ENCODE measurements around the gene PRPF6.

PRPF6 gene

GRCh38 chr20:63980806-63981728 is at the start of gene PRPF6:
Gene PRPF6 (plus strand): TSS chr20:63981132. CDS start chr20:63981246, 114 bp downstream.
- DNase-seq (ENCODE audit: low spot score), result peak; percentile 96

GRCh38 chr20:63931735-63932134 is 49.2 kb upstream of the PRPF6 start:
- no peak for DNase-seq (ENCODE audit: low spot score)

- DNase-seq (ENCODE audit: low spot score), result no peak
These were observed 48.2 kb upstream of the PRPF6 start for GRCh38 chr20:63932606-63933160.

GRCh38 chr20:63933646-63934045 is 47.3 kb upstream of the PRPF6 start:
- no peak for DNase-seq (ENCODE audit: low spot score)

GRCh38 chr20:63934271-63935068 is 46.5 kb upstream of the PRPF6 start:
- DNase-seq (ENCODE audit: low spot score), result peak; percentile 69

DNA sequence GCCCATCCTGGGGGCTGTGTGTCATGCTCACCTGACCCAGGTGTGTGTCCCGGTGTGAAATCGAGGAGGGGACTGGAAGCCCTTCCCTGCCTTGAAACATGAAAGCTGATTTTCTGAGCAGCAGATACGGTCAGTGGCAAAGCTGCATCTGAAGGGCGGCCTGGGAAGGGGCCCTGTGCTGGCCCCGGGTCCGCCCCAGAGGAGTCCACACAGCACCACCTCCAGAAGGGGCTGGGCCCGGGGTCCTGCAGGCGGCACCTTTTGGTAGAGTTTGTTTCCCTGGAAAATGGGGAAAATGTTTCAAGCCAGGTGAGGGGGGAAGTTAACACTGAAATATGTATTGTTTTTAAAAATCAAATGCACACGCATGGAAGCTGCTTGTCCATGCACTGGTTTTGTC is 45.5 kb upstream of the PRPF6 start:
- DNase-seq (ENCODE audit: low spot score), result no peak

GRCh38 chr20:63937596-63937995 is 43.3 kb upstream of the PRPF6 start:
- DNase-seq (ENCODE audit: low spot score), result no peak

DNA sequence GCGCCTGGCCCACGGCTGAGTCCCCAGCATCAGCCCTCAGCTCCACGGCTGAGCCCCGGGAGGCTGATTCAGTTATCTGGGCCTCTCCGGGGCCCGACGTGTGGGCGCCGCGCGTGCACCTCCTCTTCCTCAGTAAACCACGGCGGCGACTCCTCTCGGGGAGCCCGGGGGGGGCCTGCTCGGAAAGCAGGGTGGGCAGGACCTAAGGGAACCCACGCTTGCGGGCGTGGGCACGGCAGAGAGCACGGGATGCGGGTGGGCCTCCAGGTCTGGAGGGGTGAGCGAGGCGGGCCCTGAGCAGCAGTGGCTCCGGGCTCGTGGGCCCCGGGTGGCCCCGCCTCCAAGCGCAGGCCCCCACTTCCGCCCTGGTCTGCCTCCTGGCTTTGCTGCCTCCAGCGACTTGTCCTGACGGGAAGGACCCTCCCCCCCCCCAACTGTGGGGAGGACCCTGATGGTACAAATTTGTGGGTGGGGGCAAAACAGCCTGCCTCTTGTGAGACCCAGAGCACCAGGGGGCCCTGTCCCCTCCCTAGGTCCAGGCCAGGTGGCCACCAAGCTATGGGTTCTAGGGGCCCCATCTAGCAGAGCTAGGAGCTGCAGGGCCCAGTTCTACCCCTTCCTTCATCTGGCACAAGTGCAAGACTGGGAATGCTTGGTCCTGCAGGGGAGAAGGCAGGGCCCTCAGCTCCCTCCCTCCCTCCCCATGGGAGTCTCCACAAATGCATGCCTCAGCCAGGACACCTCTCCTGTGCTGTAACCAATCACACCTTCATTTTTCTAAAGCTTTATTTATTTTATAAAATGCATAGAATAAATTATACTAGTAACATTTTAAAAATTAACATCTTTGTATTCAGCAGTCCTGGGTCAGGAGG is 41.6 kb upstream of the PRPF6 start:
- DNase-seq (ENCODE audit: low spot score), result no peak

DNA sequence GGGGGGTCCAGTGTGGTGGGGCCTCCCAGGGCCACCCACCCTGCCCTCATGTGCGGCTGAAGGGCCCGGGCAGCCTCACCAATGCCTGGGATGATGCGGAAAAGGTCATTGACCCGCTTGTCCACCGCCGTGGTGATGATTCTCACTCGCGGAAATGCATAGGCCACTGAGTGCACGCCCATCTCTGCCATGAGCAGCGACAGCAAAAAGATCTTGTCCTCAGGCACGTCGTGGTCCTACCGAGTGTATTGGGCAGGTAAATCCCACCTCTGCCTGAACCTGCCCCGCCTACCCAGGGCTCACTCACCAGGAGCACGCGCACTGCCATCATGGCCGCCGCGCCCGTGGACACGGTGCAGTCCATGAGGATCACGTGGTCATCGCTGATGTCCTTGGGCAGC is 40.9 kb upstream of the PRPF6 start:
- DNase-seq (ENCODE audit: low spot score), result no peak

GRCh38 chr20:63940472-63941266 is 40.3 kb upstream of the PRPF6 start:
- DNase-seq (ENCODE audit: low spot score), result no peak

- DNase-seq (ENCODE audit: low spot score), result peak; percentile 76
These were observed 39.5 kb upstream of the PRPF6 start for GRCh38 chr20:63941282-63942081.

- DNase-seq (ENCODE audit: low spot score), result peak; percentile 81
These were observed 38.5 kb upstream of the PRPF6 start for GRCh38 chr20:63942250-63942951.

GRCh38 chr20:63942969-63943807 is 37.7 kb upstream of the PRPF6 start:
- no peak for DNase-seq (ENCODE audit: low spot score)

DNA sequence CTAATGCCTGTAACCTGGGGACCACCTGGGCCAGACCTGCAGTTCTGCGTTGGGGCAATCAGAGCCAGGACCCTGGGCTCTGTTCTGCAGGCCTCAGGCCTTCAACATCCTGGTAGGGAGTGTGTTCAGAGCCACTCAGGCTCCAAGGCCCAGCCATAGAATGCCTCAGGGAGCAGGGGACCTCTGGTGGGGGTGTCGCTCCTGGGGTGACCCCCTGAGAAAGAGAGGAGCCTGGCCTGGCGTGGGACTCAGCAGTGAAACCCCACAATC is 37.2 kb upstream of the PRPF6 start:
- DNase-seq (ENCODE audit: low spot score), result no peak

DNA sequence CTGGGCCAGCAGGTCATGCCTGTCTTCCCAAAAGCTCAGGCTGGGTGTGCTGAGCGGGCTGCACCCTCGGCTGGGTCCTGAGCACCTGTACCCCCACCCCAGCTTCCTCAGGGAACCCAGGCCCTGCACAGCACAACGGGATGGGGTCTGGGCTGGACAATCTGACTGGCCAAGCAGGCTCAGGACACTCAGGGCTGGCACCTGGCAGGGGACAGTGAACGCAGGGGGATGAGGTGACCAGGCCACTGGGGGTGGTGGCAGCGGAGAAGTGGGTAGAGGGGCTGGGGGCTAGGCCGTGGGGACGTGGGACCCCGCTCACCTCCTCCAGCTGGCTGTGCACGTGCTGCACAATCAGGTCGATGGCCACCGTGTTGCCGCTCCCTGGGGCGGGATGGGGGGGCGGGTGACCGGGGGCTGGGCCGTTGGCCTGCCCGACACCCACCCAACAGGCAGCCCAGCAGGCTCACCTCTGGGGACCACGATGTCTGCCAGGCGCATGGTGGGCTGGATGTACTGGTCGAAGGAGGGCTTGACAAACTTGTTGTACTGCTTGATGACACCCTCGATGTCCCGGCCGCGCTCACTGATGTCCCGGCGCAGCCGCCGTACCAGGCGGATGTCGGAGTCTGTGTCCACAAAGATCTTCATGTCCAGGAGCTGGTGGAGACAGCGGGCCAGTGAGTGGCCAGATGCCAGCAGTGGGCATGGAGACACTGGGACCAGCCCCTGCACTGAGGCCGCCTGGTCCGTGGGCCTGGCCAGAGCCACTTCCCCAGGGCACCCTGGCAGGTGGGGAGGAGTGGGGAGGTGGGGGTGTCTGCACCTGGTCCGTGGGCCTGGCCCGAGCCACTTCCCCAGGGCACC is 36.6 kb upstream of the PRPF6 start:
- no peak for DNase-seq (ENCODE audit: low spot score)

GRCh38 chr20:63945031-63945658 is 35.8 kb upstream of the PRPF6 start:
- no peak for DNase-seq (ENCODE audit: low spot score)
